Karpas-422 (cell line): ENCODE measurements around the gene APRT. TPM values are rescaled to one million over a fixed set of nuclear protein-coding genes. Genes with fewer than 3 reads are reported as not detected.

Source experiments
- DNase-seq: peaks from one replicate; pipeline ENCODE4 v3.0.0-alpha.2; 2015
- H2AFZ ChIP-seq: fragments of 200-600 bp; sonication (generic); 2 replicates; pipeline ENCODE4 v1.6.1; 2014; ENCODE audit warnings: antibody characterized with exemption, low read length, mixed read lengths
- H3K27ac ChIP-seq: fragments of 200-600 bp; sonication (generic); 2 replicates; pipeline ENCODE4 v1.5.1; 2014; ENCODE audit warnings: mild to moderate bottlenecking, low read length, moderate library complexity
- H3K27me3 ChIP-seq: fragments of 200-600 bp; sonication (generic); 2 replicates; pipeline ENCODE4 v1.6.1; 2014; ENCODE audit warnings: low read length, mixed read lengths
- H3K36me3 ChIP-seq: fragments of 200-600 bp; sonication (generic); 2 replicates; pipeline ENCODE4 v1.6.1; 2014; ENCODE audit warnings: low read length, mixed read lengths; ENCODE audit not compliant: insufficient read depth
- H3K4me1 ChIP-seq: fragments of 200-600 bp; sonication (generic); 2 replicates; pipeline ENCODE4 v1.6.1; 2014; ENCODE audit warnings: mild to moderate bottlenecking, low read length, mixed read lengths
- H3K4me2 ChIP-seq: fragments of 200-600 bp; sonication (generic); 2 replicates; pipeline ENCODE4 v1.6.1; 2014; ENCODE audit warnings: low read length, low read depth, mild to moderate bottlenecking; ENCODE audit not compliant: poor library complexity, severe bottlenecking
- H3K4me3 ChIP-seq: fragments of 200-600 bp; sonication (generic); 2 replicates; pipeline ENCODE4 v1.5.1; 2014; ENCODE audit warnings: mild to moderate bottlenecking, antibody characterized with exemption, low read length, mixed read lengths
- H3K79me2 ChIP-seq: fragments of 200-600 bp; sonication (generic); 2 replicates; pipeline ENCODE4 v1.6.1; 2014; ENCODE audit warnings: mild to moderate bottlenecking, low read length, mixed read lengths
- H3K9ac ChIP-seq: fragments of 200-600 bp; sonication (generic); 2 replicates; pipeline ENCODE4 v1.6.0; 2014; ENCODE audit warnings: low read length
- H3K9me2 ChIP-seq: fragments of 200-600 bp; sonication (generic), shearing (Covaris generic); replicated peaks from 2 replicates; pipeline ENCODE4 v1.6.0; 2014; ENCODE audit warnings: mild to moderate bottlenecking, low read length, moderate library complexity; ENCODE audit not compliant: insufficient read depth
- H3K9me3 ChIP-seq: fragments of 300-700, 200-600 bp; sonication (generic); 2 replicates; pipeline ENCODE4 v1.6.1; 2014; ENCODE audit warnings: low read length, mixed read lengths
- H4K20me1 ChIP-seq: fragments of 200-600 bp; sonication (generic); 2 replicates; pipeline ENCODE4 v1.6.1; 2014; ENCODE audit warnings: mild to moderate bottlenecking, antibody characterized with exemption, low read length, low read depth; ENCODE audit not compliant: insufficient read depth
- total RNA-seq: library from RNA; depleted of rRNA; stranded (reverse); fragments of >200 nt; shearing (Covaris generic); gene quantifications from 2 replicates; pipeline ENCODE4 v1.2.3, GENCODE V29; 2014; ENCODE audit warnings: low replicate concordance; rRNA removed

The APRT gene
- 193 and 232 TPM in 2 replicates for total RNA-seq

GRCh38 chr16:88811769-88812512 is at the start of gene APRT:
TSS of gene APRT (minus strand) at chr16:88811928. CDS start at chr16:88811899, 29 bp downstream.
- H3K27me3 ChIP-seq: no peaks in the 10 kb centered on the region
- H3K79me2 ChIP-seq: peaks cover 17% of the 10 kb centered on the region
- peaks cover 15% of the 10 kb centered on the region; the same call in 1 of the 2 replicates for H3K36me3 ChIP-seq
- H3K27ac ChIP-seq: peak within 1 kb of the TSS; percentile 79
- H2AFZ ChIP-seq: no peak within 1 kb of the TSS
- peak within 1 kb of the TSS; percentile 88 for H3K4me3 ChIP-seq
- peaks cover 27% of the 10 kb centered on the region; the same call in 1 of the 2 replicates for H4K20me1 ChIP-seq
- no peaks in the 10 kb centered on the region for H3K9me2 ChIP-seq
- H3K9me3 ChIP-seq: peaks cover 3% of the 10 kb centered on the region
- peak within 1 kb of the TSS; percentile 79 for H3K4me2 ChIP-seq
- H3K9ac ChIP-seq: peak within 1 kb of the TSS; percentile 88
- peak; percentile 96 for DNase-seq
- peaks cover 26% of the 10 kb centered on the region for H3K4me1 ChIP-seq

- Histone ChIP-seq H3K4me2 (no peak overlapping the region), H4K20me1 (no peaks in the 10 kb centered on the region), H3K36me3 (no peaks in the 10 kb centered on the region), H3K9me2 (no peaks in the 10 kb centered on the region), H3K27me3 (no peaks in the 10 kb centered on the region), H2AFZ (no peak overlapping the region), H3K79me2 (peaks cover 17% of the 10 kb centered on the region), H3K4me3 (no peak overlapping the region), H3K4me1 (peaks cover 8% of the 10 kb centered on the region), H3K9ac (no peak overlapping the region), H3K9me3 (no peaks in the 10 kb centered on the region), H3K27ac (no peak overlapping the region)
- DNase-seq: no peak
These were observed 49.6 kb upstream of the APRT start for GRCh38 chr16:88861359-88861758.

GRCh38 chr16:88859381-88860091 is 47.8 kb upstream of the APRT start:
- Histone ChIP-seq H3K9me2 (no peaks in the 10 kb centered on the region), H3K4me2 (no peak overlapping the region), H3K4me3 (no peak overlapping the region), H3K27ac (no peak overlapping the region), H3K9me3 (no peaks in the 10 kb centered on the region), H3K9ac (no peak overlapping the region), H3K4me1 (peaks cover 22% of the 10 kb centered on the region), H3K36me3 (no peaks in the 10 kb centered on the region), H3K79me2 (peaks cover 29% of the 10 kb centered on the region), H2AFZ (no peak overlapping the region), H3K27me3 (no peaks in the 10 kb centered on the region), H4K20me1 (peaks cover 5% of the 10 kb centered on the region; the same call in 1 of the 2 replicates)
- no peak for DNase-seq

GRCh38 chr16:88857728-88858339 is 46.1 kb upstream of the APRT start:
- Histone ChIP-seq H3K27me3 (no peaks in the 10 kb centered on the region), H3K9me2 (no peaks in the 10 kb centered on the region), H3K9me3 (no peaks in the 10 kb centered on the region), H3K4me2 (peak overlapping the region; percentile 85), H2AFZ (peak overlapping the region; percentile 74; the same call in 1 of the 2 replicates), H4K20me1 (peaks cover 5% of the 10 kb centered on the region; the same call in 1 of the 2 replicates), H3K9ac (peak overlapping the region; percentile 83), H3K4me1 (peaks cover 22% of the 10 kb centered on the region), H3K4me3 (peak overlapping the region; percentile 97), H3K27ac (no peak overlapping the region), H3K36me3 (no peaks in the 10 kb centered on the region), H3K79me2 (peaks cover 29% of the 10 kb centered on the region)
- peak; percentile 91 for DNase-seq

- Histone ChIP-seq H3K27ac (no peak within 1 kb of the TSS), H3K9me2 (no peaks in the 10 kb centered on the region), H3K79me2 (peaks cover 29% of the 10 kb centered on the region), H3K27me3 (no peaks in the 10 kb centered on the region), H2AFZ (peak within 1 kb of the TSS; percentile 74; the same call in 1 of the 2 replicates), H3K4me2 (peak within 1 kb of the TSS; percentile 97), H3K9me3 (no peaks in the 10 kb centered on the region), H4K20me1 (peaks cover 5% of the 10 kb centered on the region; the same call in 1 of the 2 replicates), H3K9ac (peak within 1 kb of the TSS; percentile 83), H3K4me1 (peaks cover 22% of the 10 kb centered on the region), H3K4me3 (peak within 1 kb of the TSS; percentile 97), H3K36me3 (no peaks in the 10 kb centered on the region)
- peak; percentile 99 for DNase-seq
These were observed 45.4 kb upstream of the APRT start, which contains the start of the genes GALNS and TRAPPC2L for GRCh38 chr16:88856828-88857727. TSS of gene GALNS (minus strand) at chr16:88856947. CDS start at chr16:88856877, 70 bp downstream. TSS of gene TRAPPC2L (plus strand) at chr16:88857127. CDS start at chr16:88857151, 24 bp downstream.

- peak overlapping the region; percentile 73 for H3K9ac ChIP-seq
- peaks cover 29% of the 10 kb centered on the region for H3K79me2 ChIP-seq
- no peaks in the 10 kb centered on the region for H3K36me3 ChIP-seq
- peak overlapping the region; percentile 97 for H3K4me2 ChIP-seq
- no peaks in the 10 kb centered on the region for H3K27me3 ChIP-seq
- peaks cover 22% of the 10 kb centered on the region for H3K4me1 ChIP-seq
- no peaks in the 10 kb centered on the region for H3K9me3 ChIP-seq
- no peak for DNase-seq
- H3K4me3 ChIP-seq: peak overlapping the region; percentile 97
- no peak overlapping the region for H3K27ac ChIP-seq
- H3K9me2 ChIP-seq: no peaks in the 10 kb centered on the region
- no peak overlapping the region for H2AFZ ChIP-seq
- H4K20me1 ChIP-seq: peaks cover 5% of the 10 kb centered on the region; the same call in 1 of the 2 replicates
These were observed 44.5 kb upstream of the APRT start for GRCh38 chr16:88856122-88856827.

GRCh38 chr16:88855736-88856121 is 44.0 kb upstream of the APRT start:
- Histone ChIP-seq H3K9ac (peak overlapping the region; percentile 70), H4K20me1 (peaks cover 5% of the 10 kb centered on the region; the same call in 1 of the 2 replicates), H3K4me1 (peaks cover 22% of the 10 kb centered on the region), H3K36me3 (no peaks in the 10 kb centered on the region), H2AFZ (no peak overlapping the region), H3K27me3 (no peaks in the 10 kb centered on the region), H3K9me2 (no peaks in the 10 kb centered on the region), H3K4me2 (peak overlapping the region; percentile 97), H3K27ac (no peak overlapping the region), H3K9me3 (no peaks in the 10 kb centered on the region), H3K4me3 (peak overlapping the region; percentile 80), H3K79me2 (peaks cover 29% of the 10 kb centered on the region)
- DNase-seq: no peak
